ENCODE results near the gene PRND. TPM values are rescaled to one million over a fixed set of nuclear protein-coding genes. Genes with fewer than 3 reads are reported as not detected.

The PRND gene
- polyA plus RNA-seq, 12 donors: 31.3 to 142 (median 43.7) TPM

GRCh38 chr20:4773736-4774135 lies 52.0 kb downstream of the PRND start:
- DNase-seq: no peak

GRCh38 chr20:4774207-4774606 lies 52.5 kb downstream of the PRND start:
- no peak for DNase-seq

GRCh38 chr20:4775322-4776078 lies 53.8 kb downstream of the PRND start:
- no peak for DNase-seq

GRCh38 chr20:4776079-4776630 lies 54.4 kb downstream of the PRND start:
- DNase-seq: no peak

Other genes with a start within 250 kb of the PRND start
- gene PRNP, start 35.5 kb upstream of the PRND start, polyA plus RNA-seq (ENCODE audit: insufficient read length in 12 of 12): 10 to 100 TPM in 11 of 12 donors, not detected in 1; 62.4 to 99.5 (median 84.3) TPM
- gene RASSF2, start 101.7 kb downstream of the PRND start, polyA plus RNA-seq (ENCODE audit: insufficient read length in 12 of 12): 10 to 100 TPM in 11 of 12 donors, not detected in 1; 27.1 to 43.7 (median 33.8) TPM

Data from muscle of arm (tissue), 12 donors.